Measurements from ENCODE around the gene MANSC1. TPM values are rescaled to one million over a fixed set of nuclear protein-coding genes. Genes with fewer than 3 reads are reported as not detected.

Gene MANSC1
- total and polyA plus RNA-seq, 2 donors (not counting 1 experiment from before 2014, with no cell fraction given): 0.09 to 0.32 TPM

DNA sequence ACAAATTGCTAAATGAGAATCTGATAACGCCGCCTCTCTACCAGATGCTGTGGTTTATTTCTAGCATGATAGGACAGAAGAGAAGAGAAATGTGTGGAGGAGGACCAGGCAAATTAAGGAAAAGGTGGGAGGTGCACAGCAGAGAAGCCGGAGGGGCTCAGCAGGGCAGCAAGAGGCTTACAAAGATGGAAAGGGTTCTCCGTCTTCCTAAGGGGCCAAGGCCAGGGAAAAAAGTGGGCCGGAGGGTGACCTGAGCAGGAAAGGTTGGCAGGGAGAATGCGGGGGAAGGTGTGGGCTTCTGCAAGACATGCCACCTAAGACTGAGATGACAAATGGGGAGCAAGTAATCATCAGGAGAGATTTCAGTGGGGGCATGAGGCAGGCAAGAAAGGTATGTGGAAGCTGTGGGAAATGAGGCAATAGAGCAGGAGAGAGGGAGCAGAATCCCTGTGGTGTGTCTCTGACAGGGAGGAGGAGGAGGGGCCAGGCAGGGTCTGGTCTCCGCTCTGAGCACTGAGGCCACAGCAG is 18.7 kb downstream of the MANSC1 start:
- peaks cover 4 to 10% of the 10 kb centered on the region in 2 donors for H3K4me1 ChIP-seq (ENCODE audit: control insufficient read depth in 2 of 2, insufficient read depth in 2 of 2, low read length in 2 of 2)
- no peaks in the 10 kb centered on the region for H3K36me3 ChIP-seq (replicated peaks in 1 of 2; ENCODE audit: control extremely low read depth in 1 of 2, control insufficient read depth in 1 of 2, extremely low read depth in 1 of 2, insufficient read depth in 2 of 2, low read length in 1 of 2)
- no peak overlapping the region for H3K9ac ChIP-seq (ENCODE audit: low read length)
- H3K4me1 Mint-ChIP-seq: peaks cover 9% of the 10 kb centered on the region
- WGBS (ENCODE audit: insufficient coverage): 78% methylated on average over 7 of the region's 7 CpGs
- DNase-seq (no peak), ATAC-seq (ENCODE audit: low read depth) (no peak)
- H3K4me3 Mint-ChIP-seq: no peak overlapping the region
- ChIA-PET POLR2A (no interaction called here), CTCF (interaction anchor here (1.0 to 3.4 kb wide), 2 partner anchors 749 kb away, joined by 4 to 9 read pairs; no protein-coding TSS in a partner anchor)
- H4K20me1 ChIP-seq (ENCODE audit: control insufficient read depth, insufficient read depth, low read length, poor library complexity, severe bottlenecking): no peaks in the 10 kb centered on the region
- no peak overlapping the region for H3K27ac ChIP-seq (ENCODE audit: low read length in 2 of 2)
- no peak overlapping the region for H2AFZ ChIP-seq (ENCODE audit: insufficient read depth, low read depth, low read length, poor library complexity, severe bottlenecking)
- intact Hi-C loops (cut with micrococcal nuclease): no loop called here
- H3K4me2 ChIP-seq (replicated peaks; ENCODE audit: low read depth, low read length, poor library complexity, severe bottlenecking): no peak overlapping the region
- H3K27ac Mint-ChIP-seq: no peak overlapping the region
- H3K9me3 Mint-ChIP-seq (ENCODE audit: insufficient read depth): no peaks in the 10 kb centered on the region
- no peaks in the 10 kb centered on the region for H3K9me3 ChIP-seq (ENCODE audit: control extremely low read depth in 1 of 3, control insufficient read depth in 2 of 3, insufficient read depth in 1 of 3, low read length in 2 of 3)
- H3K27me3 ChIP-seq (replicated peaks in 1 of 4; ENCODE audit: control extremely low read depth in 1 of 4, control insufficient read depth in 3 of 4, insufficient read depth in 4 of 4, low read length in 3 of 4): no peaks in the 10 kb centered on the region
- TF ChIP-seq EZH2 (IDR thresholded peaks at IDR 0.05; ENCODE audit: borderline replicate concordance, insufficient read depth, low read depth, low read length, poor library complexity, severe bottlenecking): no peak
- TF ChIP-seq, protein P1, sequence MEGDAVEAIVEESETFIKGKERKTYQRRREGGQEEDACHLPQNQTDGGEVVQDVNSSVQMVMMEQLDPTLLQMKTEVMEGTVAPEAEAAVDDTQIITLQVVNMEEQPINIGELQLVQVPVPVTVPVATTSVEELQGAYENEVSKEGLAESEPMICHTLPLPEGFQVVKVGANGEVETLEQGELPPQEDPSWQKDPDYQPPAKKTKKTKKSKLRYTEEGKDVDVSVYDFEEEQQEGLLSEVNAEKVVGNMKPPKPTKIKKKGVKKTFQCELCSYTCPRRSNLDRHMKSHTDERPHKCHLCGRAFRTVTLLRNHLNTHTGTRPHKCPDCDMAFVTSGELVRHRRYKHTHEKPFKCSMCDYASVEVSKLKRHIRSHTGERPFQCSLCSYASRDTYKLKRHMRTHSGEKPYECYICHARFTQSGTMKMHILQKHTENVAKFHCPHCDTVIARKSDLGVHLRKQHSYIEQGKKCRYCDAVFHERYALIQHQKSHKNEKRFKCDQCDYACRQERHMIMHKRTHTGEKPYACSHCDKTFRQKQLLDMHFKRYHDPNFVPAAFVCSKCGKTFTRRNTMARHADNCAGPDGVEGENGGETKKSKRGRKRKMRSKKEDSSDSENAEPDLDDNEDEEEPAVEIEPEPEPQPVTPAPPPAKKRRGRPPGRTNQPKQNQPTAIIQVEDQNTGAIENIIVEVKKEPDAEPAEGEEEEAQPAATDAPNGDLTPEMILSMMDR (IDR thresholded peaks at IDR 0.05): no peak
- no peaks in the 10 kb centered on the region for H3K79me2 ChIP-seq (ENCODE audit: control insufficient read depth, insufficient read depth, low read length)
- no peak overlapping the region for H3K4me3 ChIP-seq (ENCODE audit: control extremely low read depth in 1 of 5, extremely low read depth in 1 of 5, insufficient read depth in 1 of 5, low read depth in 2 of 5, low read length in 4 of 5)
- H3K27me3 Mint-ChIP-seq: peaks cover 16% of the 10 kb centered on the region

DNA sequence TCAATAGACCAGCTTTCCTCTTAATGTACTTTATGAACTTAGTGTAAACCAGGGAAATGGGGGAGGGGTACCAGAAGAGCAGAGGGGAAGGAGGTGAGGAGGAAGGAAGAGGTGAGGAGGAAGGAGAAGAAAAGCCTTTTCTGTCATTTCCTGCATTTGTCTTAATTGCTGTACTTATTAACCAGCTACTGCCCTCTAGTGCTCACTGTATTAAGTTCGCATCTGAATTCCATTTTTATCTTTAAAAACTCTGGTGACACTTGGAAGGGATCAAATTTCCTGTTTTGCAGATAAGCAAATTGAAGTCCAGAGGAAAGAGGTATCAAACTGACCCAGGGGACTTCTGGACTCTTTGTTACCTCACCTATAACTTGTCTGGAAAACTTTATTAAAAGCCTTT is 22.2 kb downstream of the MANSC1 start:
- H2AFZ ChIP-seq (ENCODE audit: insufficient read depth, low read depth, low read length, poor library complexity, severe bottlenecking): peak overlapping the region; percentile 4
- H4K20me1 ChIP-seq (ENCODE audit: control insufficient read depth, insufficient read depth, low read length, poor library complexity, severe bottlenecking): no peaks in the 10 kb centered on the region
- Mint-ChIP-seq H3K4me1 (peaks cover 2% of the 10 kb centered on the region), H3K27me3 (peaks cover 25% of the 10 kb centered on the region), H3K9me3 (ENCODE audit: insufficient read depth) (no peaks in the 10 kb centered on the region), H3K4me3 (no peak overlapping the region), H3K27ac (no peak overlapping the region)
- H3K9me3 ChIP-seq (ENCODE audit: control extremely low read depth in 1 of 3, control insufficient read depth in 2 of 3, insufficient read depth in 1 of 3, low read length in 2 of 3): no peaks in the 10 kb centered on the region
- no peaks in the 10 kb centered on the region for H3K27me3 ChIP-seq (replicated peaks in 1 of 4; ENCODE audit: control extremely low read depth in 1 of 4, control insufficient read depth in 3 of 4, insufficient read depth in 4 of 4, low read length in 3 of 4)
- H3K4me3 ChIP-seq (ENCODE audit: control extremely low read depth in 1 of 5, extremely low read depth in 1 of 5, insufficient read depth in 1 of 5, low read depth in 2 of 5, low read length in 4 of 5): no peak overlapping the region
- no peak overlapping the region for H3K9ac ChIP-seq (ENCODE audit: low read length)
- intact Hi-C loops (cut with micrococcal nuclease): loop anchor here (1.0 to 5.0 kb wide), 3 partner anchors 296 to 747 kb away; no protein-coding TSS in a partner anchor
- DNase-seq (peak; percentile 63), ATAC-seq (ENCODE audit: low read depth) (peak; percentile 47)
- no peaks in the 10 kb centered on the region for H3K79me2 ChIP-seq (ENCODE audit: control insufficient read depth, insufficient read depth, low read length)
- ChIA-PET CTCF (interaction anchor here (0.7 to 3.9 kb wide), 18 partner anchors 7 to 839 kb away, joined by 3 to 26 read pairs (median 5); partner anchors contain the start of genes BORCS5 and MANSC1), POLR2A (no interaction called here)
- 0% methylated on average over 1 of the region's 1 CpG for WGBS (ENCODE audit: insufficient coverage)
- no peak for TF ChIP-seq EZH2 (IDR thresholded peaks at IDR 0.05; ENCODE audit: borderline replicate concordance, insufficient read depth, low read depth, low read length, poor library complexity, severe bottlenecking)
- TF ChIP-seq, protein P1 (IDR thresholded peaks at IDR 0.05): peak; percentile 77
- H3K36me3 ChIP-seq (replicated peaks in 1 of 2; ENCODE audit: control extremely low read depth in 1 of 2, control insufficient read depth in 1 of 2, extremely low read depth in 1 of 2, insufficient read depth in 2 of 2, low read length in 1 of 2): no peaks in the 10 kb centered on the region
- H3K4me2 ChIP-seq (replicated peaks; ENCODE audit: low read depth, low read length, poor library complexity, severe bottlenecking): peak overlapping the region; percentile 3
- no peak overlapping the region for H3K27ac ChIP-seq (ENCODE audit: low read length in 2 of 2)
- no peaks in the 10 kb centered on the region for H3K4me1 ChIP-seq (ENCODE audit: control insufficient read depth in 2 of 2, insufficient read depth in 2 of 2, low read length in 2 of 2)

Measured in B cell (primary cell).